ENCODE data around the gene AIG1. TPM values are rescaled to one million over a fixed set of nuclear protein-coding genes. Genes with fewer than 3 reads are reported as not detected.

Gene AIG1
- total and polyA plus RNA-seq, 2 donors (not counting 1 experiment from before 2014, with no cell fraction given), result 40.6 to 42.2 TPM

GRCh38 chr6:143294265-143294860, 233.7 kb downstream of the AIG1 start:
- no peak for TF ChIP-seq EZH2 (IDR thresholded peaks at IDR 0.05; ENCODE audit: low read length, missing control alignments)
- TF ChIP-seq, protein P1, sequence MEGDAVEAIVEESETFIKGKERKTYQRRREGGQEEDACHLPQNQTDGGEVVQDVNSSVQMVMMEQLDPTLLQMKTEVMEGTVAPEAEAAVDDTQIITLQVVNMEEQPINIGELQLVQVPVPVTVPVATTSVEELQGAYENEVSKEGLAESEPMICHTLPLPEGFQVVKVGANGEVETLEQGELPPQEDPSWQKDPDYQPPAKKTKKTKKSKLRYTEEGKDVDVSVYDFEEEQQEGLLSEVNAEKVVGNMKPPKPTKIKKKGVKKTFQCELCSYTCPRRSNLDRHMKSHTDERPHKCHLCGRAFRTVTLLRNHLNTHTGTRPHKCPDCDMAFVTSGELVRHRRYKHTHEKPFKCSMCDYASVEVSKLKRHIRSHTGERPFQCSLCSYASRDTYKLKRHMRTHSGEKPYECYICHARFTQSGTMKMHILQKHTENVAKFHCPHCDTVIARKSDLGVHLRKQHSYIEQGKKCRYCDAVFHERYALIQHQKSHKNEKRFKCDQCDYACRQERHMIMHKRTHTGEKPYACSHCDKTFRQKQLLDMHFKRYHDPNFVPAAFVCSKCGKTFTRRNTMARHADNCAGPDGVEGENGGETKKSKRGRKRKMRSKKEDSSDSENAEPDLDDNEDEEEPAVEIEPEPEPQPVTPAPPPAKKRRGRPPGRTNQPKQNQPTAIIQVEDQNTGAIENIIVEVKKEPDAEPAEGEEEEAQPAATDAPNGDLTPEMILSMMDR (conservative IDR thresholded peaks at IDR 0.05 in 1 of 2, IDR thresholded peaks at IDR 0.05 in 1 of 2; ENCODE audit: low read depth in 1 of 2, low read length in 2 of 2), result no peak
- no peaks in the 10 kb centered on the region for H3K27me3 ChIP-seq (ENCODE audit: control insufficient read depth, insufficient read depth, low read length)

DNA sequence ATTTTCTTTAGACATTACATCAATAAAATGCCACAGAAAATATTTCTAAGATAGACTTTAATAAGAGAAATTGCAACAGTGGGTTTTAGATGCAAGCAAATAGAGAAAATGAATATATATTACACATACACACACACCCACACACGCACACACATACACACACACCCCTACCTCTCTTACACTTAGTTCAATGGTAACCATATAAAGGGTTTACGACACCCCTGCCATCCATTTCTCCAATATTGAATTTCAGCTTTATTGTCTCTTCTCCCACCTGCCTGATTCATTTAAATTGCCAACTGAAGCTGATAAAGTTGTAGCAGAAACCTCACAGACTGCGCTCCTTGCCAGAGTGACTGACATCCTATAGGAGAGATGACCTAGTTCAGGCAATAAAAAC, 235.2 kb downstream of the AIG1 start:
- no peak overlapping the region for H3K4me3 ChIP-seq (replicated peaks in 1 of 4; ENCODE audit: control extremely low read depth in 1 of 4, insufficient read depth in 1 of 4, low read depth in 3 of 4, low read length in 4 of 4)
- H3K27ac ChIP-seq (ENCODE audit: insufficient read depth, low read length), result no peak overlapping the region
- no peaks in the 10 kb centered on the region for H3K36me3 ChIP-seq (ENCODE audit: control insufficient read depth, insufficient read depth, low read length)
- no peaks in the 10 kb centered on the region for H3K9me3 ChIP-seq (ENCODE audit: control insufficient read depth, insufficient read depth, low read depth, low read length)
- H2AFZ ChIP-seq (ENCODE audit: low read length), result no peak overlapping the region
- no peaks in the 10 kb centered on the region for H3K4me1 ChIP-seq (ENCODE audit: control insufficient read depth, extremely low read depth, insufficient read depth, low read length)
- no peaks in the 10 kb centered on the region for H4K20me1 ChIP-seq (ENCODE audit: control insufficient read depth, extremely low read depth, insufficient read depth, low read length)
- no peaks in the 10 kb centered on the region for H3K79me2 ChIP-seq (ENCODE audit: control insufficient read depth, insufficient read depth, low read length)
- H3K9ac ChIP-seq (ENCODE audit: insufficient read depth, low read length), result no peak overlapping the region
- no peak overlapping the region for H3K4me2 ChIP-seq (ENCODE audit: extremely low read depth, insufficient read depth, low read length)
- no peak for DNase-seq (ENCODE audit: low read depth in 2 of 2)
- H3K27me3 ChIP-seq (ENCODE audit: control insufficient read depth, insufficient read depth, low read length), result no peaks in the 10 kb centered on the region
- no peak for TF ChIP-seq EZH2 (IDR thresholded peaks at IDR 0.05; ENCODE audit: low read length, missing control alignments)
- TF ChIP-seq, protein P1 (conservative IDR thresholded peaks at IDR 0.05 in 1 of 2, IDR thresholded peaks at IDR 0.05 in 1 of 2; ENCODE audit: low read depth in 1 of 2, low read length in 2 of 2), result no peak

More at GRCh38 chr6:143294265-143294860, 233.7 kb downstream of the AIG1 start:
- no peak overlapping the region for H3K9ac ChIP-seq (ENCODE audit: insufficient read depth, low read length)
- no peak overlapping the region for H3K27ac ChIP-seq (ENCODE audit: insufficient read depth, low read length)
- no peaks in the 10 kb centered on the region for H4K20me1 ChIP-seq (ENCODE audit: control insufficient read depth, extremely low read depth, insufficient read depth, low read length)
- no peaks in the 10 kb centered on the region for H3K36me3 ChIP-seq (ENCODE audit: control insufficient read depth, insufficient read depth, low read length)
- H2AFZ ChIP-seq (ENCODE audit: low read length), result no peak overlapping the region
- no peak overlapping the region for H3K4me2 ChIP-seq (ENCODE audit: extremely low read depth, insufficient read depth, low read length)
- H3K4me1 ChIP-seq (ENCODE audit: control insufficient read depth, extremely low read depth, insufficient read depth, low read length), result no peaks in the 10 kb centered on the region
- H3K9me3 ChIP-seq (ENCODE audit: control insufficient read depth, insufficient read depth, low read depth, low read length), result no peaks in the 10 kb centered on the region
- no peak for DNase-seq (ENCODE audit: low read depth in 2 of 2)
- H3K79me2 ChIP-seq (ENCODE audit: control insufficient read depth, insufficient read depth, low read length), result no peaks in the 10 kb centered on the region
- H3K4me3 ChIP-seq (replicated peaks in 1 of 4; ENCODE audit: control extremely low read depth in 1 of 4, insufficient read depth in 1 of 4, low read depth in 3 of 4, low read length in 4 of 4), result no peak overlapping the region

DNA sequence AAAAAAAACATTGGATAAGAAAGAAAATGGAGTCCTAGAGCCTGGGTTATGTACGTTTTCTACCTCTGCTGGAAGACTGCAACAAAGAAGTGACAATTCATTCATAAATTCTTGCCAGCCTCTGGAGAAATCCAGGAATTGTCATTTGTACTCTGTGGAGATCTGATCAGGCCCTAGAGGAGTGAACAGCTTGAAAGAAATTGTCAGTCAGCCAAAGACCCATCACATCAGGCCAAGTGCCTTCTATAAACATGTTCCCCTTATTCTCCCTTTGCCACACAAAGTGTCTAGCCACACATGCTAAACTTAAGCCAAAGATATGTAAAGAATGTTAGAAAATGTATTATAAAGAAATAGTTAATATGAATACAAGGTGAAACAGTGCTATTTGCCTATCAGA, 237.4 kb downstream of the AIG1 start:
- Histone ChIP-seq H3K79me2 (ENCODE audit: control insufficient read depth, insufficient read depth, low read length) (no peaks in the 10 kb centered on the region), H3K36me3 (ENCODE audit: control insufficient read depth, insufficient read depth, low read length) (no peaks in the 10 kb centered on the region), H3K4me1 (ENCODE audit: control insufficient read depth, extremely low read depth, insufficient read depth, low read length) (no peaks in the 10 kb centered on the region), H3K9ac (ENCODE audit: insufficient read depth, low read length) (no peak overlapping the region), H3K4me2 (ENCODE audit: extremely low read depth, insufficient read depth, low read length) (no peak overlapping the region), H4K20me1 (ENCODE audit: control insufficient read depth, extremely low read depth, insufficient read depth, low read length) (no peaks in the 10 kb centered on the region), H3K9me3 (ENCODE audit: control insufficient read depth, insufficient read depth, low read depth, low read length) (no peaks in the 10 kb centered on the region), H3K4me3 (replicated peaks in 1 of 4; ENCODE audit: control extremely low read depth in 1 of 4, insufficient read depth in 1 of 4, low read depth in 3 of 4, low read length in 4 of 4) (no peak overlapping the region), H3K27me3 (ENCODE audit: control insufficient read depth, insufficient read depth, low read length) (no peaks in the 10 kb centered on the region), H3K27ac (ENCODE audit: insufficient read depth, low read length) (no peak overlapping the region), H2AFZ (ENCODE audit: low read length) (no peak overlapping the region)
- TF ChIP-seq, protein P1 (conservative IDR thresholded peaks at IDR 0.05 in 1 of 2, IDR thresholded peaks at IDR 0.05 in 1 of 2; ENCODE audit: low read depth in 1 of 2, low read length in 2 of 2), result no peak
- TF ChIP-seq EZH2 (IDR thresholded peaks at IDR 0.05; ENCODE audit: low read length, missing control alignments), result no peak
- DNase-seq (ENCODE audit: low read depth in 2 of 2), result no peak
